Epithelial cell of proximal tubule (primary cell): Measurements from ENCODE around the gene PPARA. TPM values are rescaled to one million over a fixed set of nuclear protein-coding genes. Genes with fewer than 3 reads are reported as not detected.
"Not testable (repeated sequence)": the region's sequence is repeated elsewhere in the genome, so short reads cannot be mapped to it uniquely, and the experiment has no call there.

Source experiments
- DNase-seq: peaks from one replicate; pipeline ENCODE4 v3.0.0-alpha.2; 2011; ENCODE audit warnings: low read depth
- H3K4me3 ChIP-seq: 2 replicates; pipeline ENCODE4 v1.5.1; 2011; ENCODE audit warnings: low read depth, mild to moderate bottlenecking, low read length
- CTCF ChIP-seq: conservative IDR thresholded peaks from 2 replicates; pipeline ENCODE4 v1.5.1; 2012; ENCODE audit warnings: low read depth, mild to moderate bottlenecking, low read length
- total RNA-seq: library from RNA; depleted of rRNA; stranded (reverse); fragments of >200 nt; gene quantifications from 2 replicates; pipeline ENCODE4 v1.2.3, GENCODE V29; 2015

PPARA gene
- total RNA-seq, 1 donor from 2014 or later, result 18.5 TPM

GRCh38 chr22:46134111-46134705 is 16.1 kb upstream of the PPARA start:
- TF ChIP-seq CTCF, result peak; percentile 10
- H3K4me3 ChIP-seq, result no peak overlapping the region
- no peak for DNase-seq

GRCh38 chr22:46135611-46136485 is 14.5 kb upstream of the PPARA start:
- H3K4me3 ChIP-seq, result no peak overlapping the region
- no peak for TF ChIP-seq CTCF
- no peak for DNase-seq

GRCh38 chr22:46136486-46137217 is 13.7 kb upstream of the PPARA start:
- no peak for TF ChIP-seq CTCF

GRCh38 chr22:46137218-46137766 is 13.0 kb upstream of the PPARA start:
- H3K4me3 ChIP-seq, result no peak overlapping the region
- DNase-seq, result no peak
- no peak for TF ChIP-seq CTCF

More at GRCh38 chr22:46136486-46137217, 13.7 kb upstream of the PPARA start:
- H3K4me3 ChIP-seq, result no peak overlapping the region
- no peak for DNase-seq

- DNase-seq, result no peak
- H3K4me3 ChIP-seq, result no peak overlapping the region
- TF ChIP-seq CTCF, result no peak
Observed at GRCh38 chr22:46138058-46138797, 12.1 kb upstream of the PPARA start.

GRCh38 chr22:46139417-46139816 is 10.9 kb upstream of the PPARA start:
- not testable (repeated sequence) for DNase-seq, H3K4me3 ChIP-seq
